Effector CD8-positive, alpha-beta T cell (primary cell): ENCODE data around the gene ARHGEF10L.

ENCODE experiments used
- DNase-seq: peaks from one replicate; lab custom pipeline; 2025; lab: John Stamatoyannopoulos, UW

The ARHGEF10L gene

DNA sequence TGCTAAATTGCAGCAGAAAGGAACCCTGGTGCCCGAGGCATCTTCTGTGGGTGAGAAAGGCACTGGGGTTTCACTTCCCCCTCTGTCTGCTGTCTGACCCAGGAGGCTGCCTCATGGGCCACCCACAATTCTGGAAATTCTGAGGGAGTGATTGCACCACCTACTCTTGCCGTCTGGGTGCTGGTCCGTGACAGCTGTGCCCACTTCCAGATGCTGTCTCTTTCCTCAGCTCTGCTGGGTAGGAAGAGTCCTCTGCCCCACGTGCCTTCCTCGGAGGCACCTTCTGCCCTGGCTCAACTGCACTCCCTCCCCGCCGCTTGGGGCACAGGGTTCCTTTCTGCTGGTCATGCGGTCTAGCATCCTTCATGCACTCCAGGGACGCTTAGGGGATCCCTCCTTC is 96.3 kb downstream of the ARHGEF10L start:
- no peak for DNase-seq

DNA sequence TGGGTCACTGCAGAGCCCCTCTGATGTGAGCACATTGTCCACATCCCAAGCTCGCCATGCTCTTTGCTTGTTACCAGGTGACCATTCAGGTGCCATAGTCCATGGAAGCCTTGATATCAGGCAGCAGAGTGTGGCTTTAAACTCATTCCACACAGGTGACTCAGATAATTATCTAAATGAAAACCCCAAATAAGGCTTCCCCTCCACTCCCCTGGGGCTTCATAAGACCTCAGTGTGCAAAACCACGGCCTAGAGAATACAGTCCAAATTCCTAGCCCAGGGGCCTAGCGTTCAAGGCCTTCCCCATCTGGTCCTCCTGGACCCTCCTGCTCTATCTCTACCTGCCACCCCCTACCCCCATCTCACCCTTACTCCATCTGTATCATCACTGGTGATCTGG is 97.1 kb downstream of the ARHGEF10L start:
- DNase-seq = no peak

DNA sequence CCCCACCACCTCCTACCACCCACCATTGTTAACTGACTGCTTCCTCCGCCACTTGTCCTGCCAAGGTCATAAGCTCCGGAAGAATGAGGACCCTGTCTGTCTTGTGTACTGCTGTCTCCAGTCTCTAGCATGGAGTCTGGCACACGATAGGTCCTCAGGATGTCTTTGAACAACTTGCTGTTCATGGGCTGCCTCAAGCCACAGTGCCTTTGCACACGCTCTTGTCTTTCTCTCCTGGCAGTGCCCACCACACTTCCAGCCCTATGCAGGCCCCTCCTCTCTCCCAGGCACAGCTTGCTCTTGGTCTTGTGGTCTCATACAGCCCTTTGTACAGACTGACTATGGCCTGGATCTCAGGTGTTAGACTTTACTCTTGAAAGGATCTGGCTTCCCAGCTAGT is 97.6 kb downstream of the ARHGEF10L start:
- DNase-seq = no peak

DNA sequence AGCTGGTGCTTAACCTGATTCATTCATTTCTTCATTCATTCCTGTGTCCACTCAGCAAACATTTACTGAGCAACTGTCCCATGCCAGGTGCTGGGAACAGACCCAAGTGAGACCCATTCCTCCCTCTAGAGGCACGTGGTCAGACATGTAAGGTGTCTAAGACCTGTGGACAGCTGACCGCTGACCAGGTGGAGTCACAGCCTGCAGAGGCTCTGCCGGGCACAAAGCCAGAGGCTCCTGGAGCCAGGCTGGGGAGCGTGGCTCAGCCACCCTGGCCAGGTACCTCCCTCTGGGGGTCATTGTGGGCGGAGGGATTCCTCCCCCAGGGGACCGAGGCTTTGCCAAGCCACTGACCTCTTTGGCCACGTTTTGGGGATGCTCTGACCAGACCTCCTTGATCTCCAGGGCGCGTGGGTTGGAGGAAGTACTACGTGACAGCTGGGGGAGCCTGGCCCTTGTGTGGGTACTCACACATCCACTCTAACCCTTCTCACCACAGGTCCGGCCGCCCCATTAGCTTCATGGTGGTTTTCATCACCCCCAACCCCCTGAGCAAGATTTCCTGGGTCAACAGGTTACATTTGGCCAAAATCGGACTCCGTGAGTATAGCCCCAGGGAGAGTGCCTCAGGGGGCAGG is 100.3 kb downstream of the ARHGEF10L start:
- no peak for DNase-seq

- no peak for DNase-seq
These were observed 100.9 kb downstream of the ARHGEF10L start for GRCh38 chr1:17640393-17640792.

GRCh38 chr1:17640975-17641374 is 101.5 kb downstream of the ARHGEF10L start:
- DNase-seq = no peak

- DNase-seq = no peak
These were observed 102.7 kb downstream of the ARHGEF10L start for GRCh38 chr1:17642169-17642568.

- DNase-seq = no peak
These were observed 103.4 kb downstream of the ARHGEF10L start for GRCh38 chr1:17642943-17643342.

DNA sequence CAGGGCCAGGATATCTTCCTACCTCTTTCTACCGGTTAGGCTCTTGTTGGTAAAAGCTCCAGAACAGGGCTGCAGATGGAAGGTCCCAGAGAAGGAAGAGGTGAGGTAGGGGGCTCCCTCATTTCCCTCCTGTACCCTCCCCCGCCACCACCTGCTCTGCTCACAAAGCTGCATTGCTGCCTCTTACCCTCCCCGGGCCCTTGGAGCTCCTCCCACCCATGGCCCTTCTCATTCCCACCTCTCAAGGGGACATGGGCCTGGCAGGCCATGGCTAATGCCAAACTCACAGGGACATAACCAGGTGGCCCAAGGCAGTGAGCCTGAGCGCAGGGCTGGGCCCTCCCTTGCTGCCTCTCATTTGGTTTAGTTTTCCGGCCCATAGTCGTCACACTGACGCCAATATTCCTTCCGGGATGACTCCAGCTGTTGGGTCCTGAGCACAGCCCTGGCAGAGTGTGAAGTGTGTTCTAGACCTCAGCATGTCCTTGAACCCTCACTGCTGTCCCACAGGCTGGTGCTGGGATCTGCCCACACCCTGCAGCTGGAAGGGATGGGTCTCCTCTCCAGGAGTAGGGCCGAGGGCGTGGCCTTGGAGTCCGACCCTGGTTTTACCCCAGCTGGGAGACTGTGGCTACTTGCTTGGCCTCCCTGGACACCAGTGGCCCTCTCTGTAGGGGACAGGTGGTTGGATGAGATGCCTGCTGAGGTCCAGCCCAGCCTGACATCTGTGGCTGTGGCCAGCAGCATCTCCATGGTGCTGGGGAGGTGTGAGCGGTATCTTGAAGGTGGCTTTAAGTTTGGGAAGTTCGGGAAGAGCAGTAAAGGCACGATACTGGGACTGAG is 104.6 kb downstream of the ARHGEF10L start:
- no peak for DNase-seq

DNA sequence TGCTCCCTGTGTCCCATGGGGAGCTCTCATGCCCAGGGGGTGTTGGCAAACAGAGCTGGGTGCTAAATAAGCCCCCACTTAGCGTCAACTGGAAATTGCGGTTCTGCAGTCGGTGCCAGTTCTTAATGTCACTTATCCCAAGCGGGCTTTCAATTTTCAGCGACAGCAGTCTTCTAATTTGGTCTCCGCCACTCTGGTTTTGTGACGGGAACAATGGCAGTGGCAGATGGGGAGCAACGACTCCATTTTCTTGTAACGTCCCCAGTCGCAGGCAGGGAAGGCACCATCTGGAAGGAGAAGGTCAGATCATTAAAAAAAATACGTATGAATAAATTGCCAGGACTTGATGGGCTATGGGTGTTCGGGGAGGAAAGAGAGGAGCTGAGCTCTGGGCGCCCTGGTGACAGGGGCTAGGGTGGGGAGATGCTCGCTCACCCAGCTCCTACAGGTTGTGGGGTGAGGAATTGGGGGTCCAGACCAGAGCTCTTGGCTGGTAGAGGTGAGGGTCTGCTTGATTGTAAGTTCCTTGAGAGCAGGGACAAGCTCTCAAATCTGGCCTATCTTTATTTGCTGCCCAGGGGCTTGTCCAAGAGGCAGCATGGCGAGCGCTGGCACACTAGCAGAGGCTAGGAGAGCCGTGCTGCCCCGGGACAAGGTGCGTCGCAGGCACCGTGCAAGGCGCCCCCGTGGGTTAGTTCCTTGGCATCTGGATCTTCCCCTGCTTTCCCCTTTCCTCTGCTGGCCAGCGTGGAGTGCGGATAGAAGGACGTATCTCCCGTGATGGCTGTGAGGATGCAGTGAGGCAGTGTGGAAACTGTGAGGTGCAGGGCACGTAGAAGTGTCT is 105.8 kb downstream of the ARHGEF10L start:
- no peak for DNase-seq

- no peak for DNase-seq
These were observed 107.2 kb downstream of the ARHGEF10L start for GRCh38 chr1:17646444-17647280.

DNA sequence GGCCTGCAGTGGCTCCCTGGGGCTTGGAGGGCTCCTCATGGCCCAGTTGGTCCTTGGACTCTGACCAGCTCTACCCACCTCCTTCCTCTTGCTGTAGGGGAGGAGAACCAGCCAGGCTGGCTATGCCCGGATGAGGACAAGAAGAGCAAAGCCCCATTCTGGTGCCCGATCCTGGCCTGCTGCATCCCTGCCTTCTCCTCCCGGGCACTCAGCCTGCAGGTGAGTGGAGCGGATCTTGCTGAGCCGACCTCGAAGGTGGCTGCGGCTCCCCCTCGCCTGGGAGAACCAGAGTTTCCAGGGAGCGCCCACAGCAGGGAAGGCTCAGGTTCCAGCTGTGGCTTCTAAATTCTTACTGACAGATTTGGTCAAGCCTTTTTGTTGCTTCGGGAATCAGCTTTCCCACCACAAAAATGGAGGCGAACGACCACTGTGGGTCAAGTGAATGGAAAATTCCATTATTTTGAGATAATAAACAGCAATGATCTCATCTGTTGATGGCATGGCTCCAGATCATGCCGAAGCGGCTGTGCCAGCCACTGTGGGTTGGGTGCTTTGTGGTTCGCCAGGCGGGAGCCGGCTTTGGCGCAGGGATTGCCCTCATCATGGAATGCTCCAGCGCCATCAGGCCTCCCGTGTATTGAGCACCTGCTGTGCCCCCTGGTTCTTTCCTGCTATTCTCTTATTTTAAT is 109.1 kb downstream of the ARHGEF10L start:
- DNase-seq = no peak

DNA sequence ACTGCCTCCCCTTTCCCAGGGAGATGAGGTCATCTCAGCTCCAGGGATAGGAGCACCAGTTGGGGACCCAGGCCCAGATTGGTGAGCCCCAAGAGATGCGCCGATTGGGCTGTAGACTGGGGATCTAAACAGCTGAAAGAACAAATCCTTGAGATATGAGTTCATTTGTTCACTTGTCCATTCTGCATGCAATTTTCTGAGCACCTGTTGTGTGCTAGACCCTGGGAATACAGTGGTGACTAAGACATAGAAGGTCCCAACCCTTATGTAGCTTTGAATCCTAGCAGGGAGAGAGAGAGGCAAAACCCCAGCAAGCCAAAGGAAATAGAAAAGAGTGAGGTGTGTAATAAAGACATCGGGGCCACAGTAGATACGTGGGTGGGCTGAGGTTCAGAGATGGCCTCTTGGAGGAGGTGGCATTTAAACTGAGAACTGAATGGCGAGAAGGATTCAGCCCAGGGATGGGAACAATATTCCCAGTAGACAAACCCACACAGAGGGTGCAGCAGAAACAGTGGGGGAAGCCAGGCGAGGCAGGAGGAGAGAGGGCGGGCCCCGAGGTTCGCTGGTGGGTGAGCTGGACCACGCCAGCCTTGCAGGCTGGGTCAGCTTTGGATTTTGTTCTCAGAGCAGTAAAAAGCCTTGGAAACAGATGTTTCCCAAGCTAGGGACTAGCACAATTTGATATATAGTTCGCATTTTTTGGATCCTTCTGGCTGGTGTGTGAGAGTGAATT is 110.0 kb downstream of the ARHGEF10L start:
- no peak for DNase-seq

DNA sequence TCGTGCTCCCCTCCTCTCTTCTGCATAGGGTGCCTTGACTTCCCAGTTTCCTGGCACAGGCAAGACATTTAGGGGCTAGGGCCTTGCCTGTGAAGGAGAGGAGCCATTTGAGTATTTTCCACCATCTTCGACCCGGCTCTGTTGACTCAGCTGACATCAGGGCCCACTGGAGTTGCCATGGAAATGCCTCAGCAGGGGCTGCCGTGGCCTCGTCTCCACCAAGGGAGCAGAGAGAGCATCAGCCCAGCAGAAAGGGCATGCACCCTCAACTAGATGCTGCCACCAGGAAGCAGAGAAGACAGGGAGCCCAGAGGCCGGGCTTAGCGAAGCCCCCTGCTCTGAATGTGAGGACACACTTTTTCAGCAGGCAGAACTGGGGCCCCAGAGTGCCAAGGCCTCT is 113.8 kb downstream of the ARHGEF10L start:
- DNase-seq = no peak

- peak; percentile 4 for DNase-seq
These were observed 114.3 kb downstream of the ARHGEF10L start for GRCh38 chr1:17653728-17654351.

- DNase-seq = no peak
These were observed 115.0 kb downstream of the ARHGEF10L start for GRCh38 chr1:17654519-17654918.

- no peak for DNase-seq
These were observed 115.7 kb downstream of the ARHGEF10L start for GRCh38 chr1:17655169-17655568.

- no peak for DNase-seq
These were observed 116.4 kb downstream of the ARHGEF10L start for GRCh38 chr1:17655922-17656321.

GRCh38 chr1:17657436-17657835 is 117.9 kb downstream of the ARHGEF10L start:
- DNase-seq = no peak

GRCh38 chr1:17658837-17659236 is 119.3 kb downstream of the ARHGEF10L start:
- no peak for DNase-seq
